ENCODE results near the gene PIH1D1. TPM values are rescaled to one million over a fixed set of nuclear protein-coding genes. Genes with fewer than 3 reads are reported as not detected.

PIH1D1 gene
- total RNA-seq, 1 experiment from 2014 or later = 166 TPM

DNA sequence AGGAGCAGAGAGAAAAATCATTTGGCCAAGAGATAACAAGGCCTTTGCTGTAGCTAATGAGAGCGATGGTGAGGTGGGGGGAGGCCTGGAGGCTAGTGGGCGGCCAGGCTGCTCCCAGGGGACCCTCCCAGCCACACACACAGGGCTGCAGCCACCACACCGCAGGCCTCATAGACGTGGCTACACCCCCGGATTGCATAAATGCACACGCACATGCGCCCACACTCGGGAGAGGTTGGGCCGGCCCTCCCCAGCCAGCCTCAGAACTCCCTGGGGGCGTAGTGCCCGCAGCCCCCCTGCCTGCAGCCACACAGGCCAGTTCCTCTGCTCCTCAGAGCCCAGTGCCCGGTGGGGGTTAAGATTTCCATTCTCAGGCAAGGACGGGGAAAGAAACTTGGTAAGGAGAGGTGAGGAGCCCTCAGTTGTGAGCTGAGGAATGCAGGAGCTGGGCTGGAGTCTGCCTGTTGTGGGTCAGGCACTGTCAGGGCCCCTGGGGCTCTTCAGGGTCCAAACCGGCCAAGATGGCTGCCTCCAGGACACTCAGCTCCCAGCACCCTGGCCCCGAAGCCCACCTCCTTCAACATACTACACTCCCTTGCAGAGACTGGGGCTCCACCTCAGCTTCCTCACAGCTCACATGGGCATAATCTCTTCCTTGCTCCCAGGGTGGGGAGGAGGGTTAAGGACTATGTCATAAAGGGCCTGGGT is 36.4 kb downstream of the PIH1D1 start:
- TF ChIP-seq, protein P1, sequence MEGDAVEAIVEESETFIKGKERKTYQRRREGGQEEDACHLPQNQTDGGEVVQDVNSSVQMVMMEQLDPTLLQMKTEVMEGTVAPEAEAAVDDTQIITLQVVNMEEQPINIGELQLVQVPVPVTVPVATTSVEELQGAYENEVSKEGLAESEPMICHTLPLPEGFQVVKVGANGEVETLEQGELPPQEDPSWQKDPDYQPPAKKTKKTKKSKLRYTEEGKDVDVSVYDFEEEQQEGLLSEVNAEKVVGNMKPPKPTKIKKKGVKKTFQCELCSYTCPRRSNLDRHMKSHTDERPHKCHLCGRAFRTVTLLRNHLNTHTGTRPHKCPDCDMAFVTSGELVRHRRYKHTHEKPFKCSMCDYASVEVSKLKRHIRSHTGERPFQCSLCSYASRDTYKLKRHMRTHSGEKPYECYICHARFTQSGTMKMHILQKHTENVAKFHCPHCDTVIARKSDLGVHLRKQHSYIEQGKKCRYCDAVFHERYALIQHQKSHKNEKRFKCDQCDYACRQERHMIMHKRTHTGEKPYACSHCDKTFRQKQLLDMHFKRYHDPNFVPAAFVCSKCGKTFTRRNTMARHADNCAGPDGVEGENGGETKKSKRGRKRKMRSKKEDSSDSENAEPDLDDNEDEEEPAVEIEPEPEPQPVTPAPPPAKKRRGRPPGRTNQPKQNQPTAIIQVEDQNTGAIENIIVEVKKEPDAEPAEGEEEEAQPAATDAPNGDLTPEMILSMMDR (conservative IDR thresholded peaks at IDR 0.05) = no peak
- H2BK15ac ChIP-seq (ENCODE audit: low read depth, low read length) = no peak overlapping the region
- no peak overlapping the region for H3T11ph ChIP-seq (ENCODE audit: low read length)
- no peak overlapping the region for H4K8ac ChIP-seq (replicated peaks; ENCODE audit: insufficient read length, low read depth, low read length)
- peaks cover 5% of the 10 kb centered on the region for H3K23me2 ChIP-seq (ENCODE audit: insufficient read length, low read depth, low read length, poor library complexity, severe bottlenecking)
- no peak overlapping the region for H3K14ac ChIP-seq (ENCODE audit: insufficient read depth, low read length)
- no peaks in the 10 kb centered on the region for H3K9me3 ChIP-seq (ENCODE audit: control insufficient read depth, low read depth, low read length)
- Mint-ChIP-seq H3K27ac (peak overlapping the region in 1 of 3 experiments; percentile 37; a peak in 2 of 7 replicates), H3K4me1 (peaks cover 54 to 69% of the 10 kb centered on the region in 2 experiments), H3K4me3 (no peak overlapping the region), H3K9me3 (no peaks in the 10 kb centered on the region; a peak in 1 of 5 replicates), H3K27me3 (ENCODE audit: low read depth) (peaks cover 18% of the 10 kb centered on the region), H3K36me3 (ENCODE audit: insufficient read depth in 1 of 3, low read depth in 3 of 3) (no peaks in the 10 kb centered on the region; a peak in 1 of 7 replicates)
- no peaks in the 10 kb centered on the region for H3K4me1 ChIP-seq (ENCODE audit: insufficient read depth, low read length)
- no peak overlapping the region for H3K18ac ChIP-seq (ENCODE audit: insufficient read length, low read depth, low read length)
- H3K27me3 ChIP-seq (ENCODE audit: insufficient read depth, low read length) = no peaks in the 10 kb centered on the region
- H3K4ac ChIP-seq (ENCODE audit: low read depth, low read length) = no peak overlapping the region
- no peak for DNase-seq
- no peak overlapping the region for H3K9ac ChIP-seq (ENCODE audit: extremely low read depth, insufficient read length, low read length)
- H3K4me2 ChIP-seq (ENCODE audit: insufficient read depth, insufficient read length, low read length) = no peak overlapping the region
- H4K5ac ChIP-seq (ENCODE audit: insufficient read length, low read depth, low read length) = no peak overlapping the region
- no peak overlapping the region for H2AFZ ChIP-seq (ENCODE audit: low read length)
- H3K27ac ChIP-seq (ENCODE audit: insufficient read length, low read depth, low read length) = no peak overlapping the region
- H3K79me1 ChIP-seq (ENCODE audit: insufficient read depth, low read depth, low read length, poor library complexity, severe bottlenecking) = no peaks in the 10 kb centered on the region
- H4K20me1 ChIP-seq (ENCODE audit: control insufficient read depth, insufficient read depth, insufficient read length) = no peaks in the 10 kb centered on the region
- H2AK5ac ChIP-seq (ENCODE audit: insufficient read length, low read length) = no peak overlapping the region
- no peak overlapping the region for H3K56ac ChIP-seq (ENCODE audit: insufficient read length, low read depth, low read length)
- H2BK20ac ChIP-seq (ENCODE audit: low read depth, low read length, poor library complexity, severe bottlenecking) = no peak overlapping the region
- WGBS (ENCODE audit: extremely low coverage, insufficient read length, low lambda C conversion rate) = no CpG with 5 or more reads among the region's 15 CpGs
- H2BK5ac ChIP-seq (ENCODE audit: insufficient read length, low read length) = no peak overlapping the region
- H3K23ac ChIP-seq (ENCODE audit: insufficient read length, low read depth, low read length) = no peak overlapping the region
- H4K91ac ChIP-seq (ENCODE audit: insufficient read length, low read depth, low read length) = no peak overlapping the region
- no peaks in the 10 kb centered on the region for H3K79me2 ChIP-seq (ENCODE audit: insufficient read depth, low read length)
- H2BK12ac ChIP-seq (ENCODE audit: insufficient read length, low read depth, low read length) = no peak overlapping the region
- H2BK120ac ChIP-seq (ENCODE audit: low read depth, low read length, poor library complexity, severe bottlenecking) = no peak overlapping the region

Data from H9 (cell line).